HEK293T (cell line): ENCODE data around the gene CYP46A1.

Experiments used
- CTCF ChIA-PET: fragments of 350-600 bp; formaldehyde crosslinking; extraction: SDS; loops from one replicate; lab custom pipeline; 2021; ENCODE audit warnings: antibody characterized with exemption, inconsistent platforms; lab: Yijun Ruan, JAX
- POLR2A ChIA-PET: fragments of 350-600 bp; formaldehyde crosslinking; extraction: SDS; loops from one replicate; lab custom pipeline; 2020; ENCODE audit warnings: antibody characterized with exemption, inconsistent platforms; lab: Yijun Ruan, JAX
- DNase-seq: peaks from one replicate; pipeline ENCODE4 v3.0.0; 2012; ENCODE audit warnings: mixed read lengths; ENCODE audit errors: extremely low spot score
- ARNT ChIP-seq: fragments of 450-650 bp; IDR thresholded peaks from 2 replicates; pipeline ENCODE4 v1.6.1; 2017; ENCODE audit warnings: mild to moderate bottlenecking
- BHLHE40 ChIP-seq: fragments of 450-650 bp; IDR thresholded peaks from 2 replicates; pipeline ENCODE4 v1.6.1; 2016; ENCODE audit warnings: mild to moderate bottlenecking, moderate library complexity, borderline replicate concordance
- CTBP1 ChIP-seq: fragments of 450-650 bp; IDR thresholded peaks from 2 replicates; pipeline ENCODE4 v1.6.1; 2016; ENCODE audit warnings: borderline replicate concordance
- ELF4 ChIP-seq: fragments of 450-650 bp; IDR thresholded peaks from 2 replicates; pipeline ENCODE4 v1.6.1; 2017; ENCODE audit warnings: antibody characterized with exemption
- FOXA1 ChIP-seq: fragments of 450-650 bp; IDR thresholded peaks from 2 replicates; pipeline ENCODE4 v1.6.1; 2016; ENCODE audit warnings: mild to moderate bottlenecking
- FOXK2 ChIP-seq: fragments of 450-650 bp; IDR thresholded peaks from 2 replicates; pipeline ENCODE4 v1.6.1; 2016; ENCODE audit warnings: mild to moderate bottlenecking
- FOXM1 ChIP-seq: fragments of 450-650 bp; IDR thresholded peaks from 2 replicates; pipeline ENCODE4 v1.6.1; 2017; ENCODE audit warnings: mild to moderate bottlenecking, borderline replicate concordance
- HDGF ChIP-seq: fragments of 450-650 bp; IDR thresholded peaks from 2 replicates; pipeline ENCODE4 v1.6.1; 2017; ENCODE audit warnings: antibody characterized with exemption, borderline replicate concordance
- L3MBTL2 ChIP-seq: fragments of 450-650 bp; conservative IDR thresholded peaks from 2 replicates; pipeline ENCODE4 v1.6.1; 2016; ENCODE audit warnings: mild to moderate bottlenecking
- LEF1 ChIP-seq: fragments of 450-650 bp; IDR thresholded peaks from 2 replicates; pipeline ENCODE4 v1.6.1; 2017; ENCODE audit warnings: mild to moderate bottlenecking, borderline replicate concordance
- NFRKB ChIP-seq: fragments of 450-650 bp; IDR thresholded peaks from 2 replicates; pipeline ENCODE4 v1.6.1; 2016; ENCODE audit warnings: mild to moderate bottlenecking, moderate library complexity
- SUZ12 ChIP-seq: fragments of 450-650 bp; IDR thresholded peaks from 2 replicates; pipeline ENCODE4 v1.6.1; 2016; ENCODE audit warnings: mild to moderate bottlenecking
- TARDBP ChIP-seq: fragments of 450-650 bp; IDR thresholded peaks from 2 replicates; pipeline ENCODE4 v1.6.1; 2016
- ZNF384 ChIP-seq: fragments of 450-650 bp; IDR thresholded peaks from 2 replicates; pipeline ENCODE4 v1.6.1; 2016
- TF ChIP-seq, protein P1 (sequence below): fragments of 450-650 bp; IDR thresholded peaks from 2 replicates; pipeline ENCODE4 v1.6.1; 2016

CYP46A1 gene

DNA sequence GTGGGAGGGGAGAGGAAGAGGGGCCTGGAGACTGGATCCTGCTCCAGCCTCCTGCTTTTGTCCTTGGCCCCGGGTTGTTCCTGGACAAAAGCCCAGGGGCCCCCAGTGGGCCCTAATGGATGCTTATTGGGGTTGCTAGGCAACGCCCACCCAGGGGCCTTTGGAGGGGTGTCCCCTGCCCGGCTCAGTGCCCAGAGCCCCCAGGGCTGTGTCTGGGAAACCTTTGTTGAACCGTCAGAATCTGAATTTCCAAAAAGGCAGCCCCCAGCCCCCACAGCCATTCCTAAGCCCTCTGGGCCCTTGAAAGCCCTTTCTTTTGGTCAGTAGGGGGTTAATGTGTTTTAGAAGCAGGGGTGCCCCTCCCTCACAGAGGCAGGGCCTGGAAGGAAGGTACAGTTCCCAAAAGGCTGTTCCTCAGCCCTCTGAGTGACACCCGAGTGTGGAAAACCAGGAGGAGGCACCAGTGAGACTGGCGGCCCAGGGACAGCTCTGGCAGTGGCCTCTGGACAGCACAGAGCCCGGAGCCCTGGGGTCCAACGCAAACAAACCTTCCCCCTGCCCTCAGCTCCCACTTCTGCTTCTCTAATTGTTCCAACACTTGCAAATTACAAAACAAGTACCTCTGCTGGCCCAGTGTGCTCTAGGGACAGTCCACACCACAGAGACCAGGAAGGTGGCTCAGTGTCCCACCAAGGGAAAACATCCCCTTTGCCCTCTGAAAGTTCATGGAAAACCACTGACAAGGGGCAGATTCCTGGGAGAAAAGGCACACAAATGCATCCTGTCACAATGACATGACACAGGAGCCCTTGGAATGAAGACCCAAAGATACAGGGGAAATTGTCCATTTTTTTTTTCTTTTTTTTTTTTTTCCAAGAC is 19.8 kb upstream of the CYP46A1 start:
- POLR2A ChIA-PET = no interaction called here
- CTCF ChIA-PET = interaction anchor here (0.6 kb wide), 1 partner anchor 130 kb away, joined by 3 read pairs; no protein-coding TSS in a partner anchor
- no peak for TF ChIP-seq ZNF384
- no peak for TF ChIP-seq ELF4
- TF ChIP-seq FOXA1 = no peak
- TF ChIP-seq, protein P1, sequence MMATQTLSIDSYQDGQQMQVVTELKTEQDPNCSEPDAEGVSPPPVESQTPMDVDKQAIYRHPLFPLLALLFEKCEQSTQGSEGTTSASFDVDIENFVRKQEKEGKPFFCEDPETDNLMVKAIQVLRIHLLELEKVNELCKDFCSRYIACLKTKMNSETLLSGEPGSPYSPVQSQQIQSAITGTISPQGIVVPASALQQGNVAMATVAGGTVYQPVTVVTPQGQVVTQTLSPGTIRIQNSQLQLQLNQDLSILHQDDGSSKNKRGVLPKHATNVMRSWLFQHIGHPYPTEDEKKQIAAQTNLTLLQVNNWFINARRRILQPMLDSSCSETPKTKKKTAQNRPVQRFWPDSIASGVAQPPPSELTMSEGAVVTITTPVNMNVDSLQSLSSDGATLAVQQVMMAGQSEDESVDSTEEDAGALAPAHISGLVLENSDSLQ = no peak
- no peak for TF ChIP-seq BHLHE40
- no peak for TF ChIP-seq HDGF
- no peak for TF ChIP-seq FOXK2
- TF ChIP-seq L3MBTL2 = no peak
- TF ChIP-seq TARDBP = no peak
- DNase-seq = no peak

DNA sequence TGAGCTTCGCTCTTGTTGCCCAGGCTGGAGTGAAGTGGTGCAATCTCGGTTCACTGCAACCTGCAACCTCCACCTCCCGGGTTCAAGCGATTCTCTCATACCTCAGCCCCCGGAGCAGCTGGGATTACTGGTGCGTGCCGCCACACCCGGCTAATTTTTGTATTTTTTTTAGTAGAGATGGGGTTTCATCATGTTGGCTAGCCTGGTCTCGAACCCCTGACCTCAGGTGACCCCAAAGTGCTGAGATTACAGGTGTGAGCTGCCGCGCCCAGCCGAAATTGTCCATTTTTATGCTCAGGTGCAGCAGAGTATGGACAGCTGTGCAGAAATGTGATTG is 19.2 kb upstream of the CYP46A1 start:
- TF ChIP-seq, protein P1 = no peak
- TF ChIP-seq FOXM1 (no peak), ARNT (no peak), FOXA1 (no peak), FOXK2 (no peak), TARDBP (no peak), ZNF384 (no peak), SUZ12 (no peak)
- CTCF ChIA-PET = interaction anchor here (0.6 kb wide), 1 partner anchor 130 kb away, joined by 3 read pairs; no protein-coding TSS in a partner anchor
- POLR2A ChIA-PET = no interaction called here
- DNase-seq = no peak

DNA sequence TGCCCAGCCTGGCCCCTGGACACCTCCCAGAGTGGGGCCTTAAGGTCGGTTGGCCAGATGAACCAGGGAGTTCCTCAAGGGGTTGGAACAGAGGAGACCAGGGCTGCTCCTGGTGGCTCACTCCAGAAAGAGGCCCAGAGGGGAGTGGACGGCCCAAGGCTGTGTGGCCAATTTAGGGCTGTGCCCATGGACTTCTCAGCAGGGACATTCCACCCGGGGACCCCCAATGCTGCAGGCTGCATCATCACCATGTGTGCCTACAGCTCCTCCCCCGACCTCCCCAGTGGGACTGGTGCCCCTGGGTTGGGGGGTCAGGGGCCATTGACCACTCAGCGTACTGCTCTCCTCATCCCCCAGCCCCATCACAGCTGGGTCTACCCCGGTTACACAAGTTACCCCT is 17.6 kb upstream of the CYP46A1 start:
- ChIA-PET POLR2A (no interaction called here), CTCF (no interaction called here)
- DNase-seq = no peak
- TF ChIP-seq NFRKB (no peak), ELF4 (no peak), FOXA1 (no peak), FOXM1 (no peak), L3MBTL2 (no peak), CTBP1 (no peak), ARNT (no peak), BHLHE40 (no peak), FOXK2 (no peak), LEF1 (no peak), HDGF (no peak)
- TF ChIP-seq, protein P1 = no peak

DNA sequence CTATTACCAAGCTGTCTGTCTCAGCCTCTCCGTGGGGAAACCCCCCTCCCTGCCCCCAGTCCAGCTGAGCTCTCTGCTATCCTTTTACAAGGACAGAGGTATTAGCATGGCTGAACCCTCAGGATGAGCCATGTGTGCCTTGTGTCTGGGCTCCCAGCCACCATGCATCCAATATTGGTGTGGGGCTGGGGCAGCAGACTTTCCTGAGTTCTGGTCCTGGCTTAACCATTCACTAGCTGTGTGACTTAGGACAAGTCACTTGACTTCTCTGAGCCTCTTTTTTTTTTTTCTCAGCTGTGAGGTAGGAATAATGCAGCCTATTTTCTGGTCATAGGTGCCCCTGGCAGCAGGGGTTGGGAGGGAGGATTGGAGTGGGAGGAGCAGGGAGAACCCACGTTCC is 17.1 kb upstream of the CYP46A1 start:
- POLR2A ChIA-PET = no interaction called here

GRCh38 chr14:99667821-99668220 is 16.3 kb upstream of the CYP46A1 start:
- POLR2A ChIA-PET = no interaction called here
- TF ChIP-seq, protein P1 = no peak
- CTCF ChIA-PET = interaction anchor here (0.6 to 1.1 kb wide), 2 partner anchors 14 to 143 kb away, joined by 3 to 5 read pairs; no protein-coding TSS in a partner anchor
- no peak for DNase-seq

More for the DNA sequence above, 17.1 kb upstream of the CYP46A1 start:
- no peak for DNase-seq
- CTCF ChIA-PET = interaction anchor here (0.5 kb wide), 1 partner anchor 232 kb away, joined by 5 read pairs; no protein-coding TSS in a partner anchor
- TF ChIP-seq ARNT (no peak), SUZ12 (no peak)
